NCI-H187 treated with DMSO at 0.1 percent for 48 hours (cell line): ENCODE measurements around the gene WDR27.
"Not testable (repeated sequence)": the region's sequence is repeated elsewhere in the genome, so short reads cannot be mapped to it uniquely, and the experiment has no call there.

Experiments
- DNase-seq: peaks from one replicate; lab custom pipeline; 2025; lab: John Stamatoyannopoulos, UW

Gene WDR27

GRCh38 chr6:169660751-169661390 lies 41.0 kb downstream of the WDR27 start:
- DNase-seq: no peak

DNA sequence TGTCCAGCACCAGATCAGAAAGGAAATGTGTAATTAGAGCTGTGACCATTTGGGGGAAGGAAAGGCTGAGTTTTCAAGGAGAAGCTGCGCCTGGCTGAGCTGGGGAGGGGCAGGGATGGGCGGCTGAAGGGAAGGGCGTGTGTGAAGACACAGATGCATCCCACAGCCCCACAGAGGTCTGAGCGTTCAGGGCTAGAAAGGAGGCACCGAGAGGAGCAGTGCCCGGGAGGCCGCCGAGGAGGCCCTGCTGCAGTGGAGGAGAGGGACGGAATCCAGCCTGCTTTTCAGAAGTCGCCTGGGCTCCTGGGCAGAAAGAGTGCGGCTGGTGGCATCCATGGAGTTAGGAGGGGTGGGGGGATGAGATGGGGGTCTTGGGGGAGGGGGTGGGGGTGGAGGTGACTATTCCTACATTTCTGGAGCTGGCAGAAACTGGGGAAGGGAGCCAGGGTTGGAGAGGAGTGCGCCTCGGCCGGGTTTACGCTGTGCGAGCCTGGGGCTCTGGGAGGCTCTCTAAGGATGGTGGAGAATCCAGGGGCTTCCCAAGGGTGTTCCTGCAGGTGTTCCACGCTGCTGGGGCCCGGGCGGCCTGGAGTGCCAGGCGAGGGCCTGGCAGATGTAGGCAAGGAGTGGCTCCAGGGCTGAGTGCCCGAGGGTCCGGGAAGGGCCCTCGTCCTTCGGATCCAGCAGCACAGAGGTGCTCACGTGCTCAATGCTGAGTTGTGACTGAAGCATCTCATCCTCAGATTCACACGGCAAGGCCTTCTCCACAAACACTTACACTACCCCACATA lies 41.8 kb downstream of the WDR27 start:
- DNase-seq: no peak

DNA sequence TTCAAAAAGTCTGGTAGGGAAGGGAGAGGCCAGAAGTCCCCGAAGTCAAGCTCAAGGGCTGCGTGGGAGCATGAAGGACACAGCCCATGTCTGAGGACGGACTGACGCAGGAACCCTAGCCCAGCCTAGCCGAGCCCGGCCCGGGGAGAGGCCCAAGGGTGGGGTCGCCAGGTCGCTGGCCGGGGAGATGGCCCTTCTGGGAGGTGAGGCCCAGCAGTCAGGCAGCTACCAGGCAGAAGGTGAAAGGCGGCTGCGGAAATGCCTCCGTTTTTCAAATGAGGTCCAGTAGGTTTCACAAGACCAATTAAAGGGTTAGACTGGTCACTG lies 44.6 kb downstream of the WDR27 start:
- DNase-seq: no peak

- DNase-seq: no peak
Observed at GRCh38 chr6:169656546-169657283, 45.1 kb downstream of the WDR27 start.

DNA sequence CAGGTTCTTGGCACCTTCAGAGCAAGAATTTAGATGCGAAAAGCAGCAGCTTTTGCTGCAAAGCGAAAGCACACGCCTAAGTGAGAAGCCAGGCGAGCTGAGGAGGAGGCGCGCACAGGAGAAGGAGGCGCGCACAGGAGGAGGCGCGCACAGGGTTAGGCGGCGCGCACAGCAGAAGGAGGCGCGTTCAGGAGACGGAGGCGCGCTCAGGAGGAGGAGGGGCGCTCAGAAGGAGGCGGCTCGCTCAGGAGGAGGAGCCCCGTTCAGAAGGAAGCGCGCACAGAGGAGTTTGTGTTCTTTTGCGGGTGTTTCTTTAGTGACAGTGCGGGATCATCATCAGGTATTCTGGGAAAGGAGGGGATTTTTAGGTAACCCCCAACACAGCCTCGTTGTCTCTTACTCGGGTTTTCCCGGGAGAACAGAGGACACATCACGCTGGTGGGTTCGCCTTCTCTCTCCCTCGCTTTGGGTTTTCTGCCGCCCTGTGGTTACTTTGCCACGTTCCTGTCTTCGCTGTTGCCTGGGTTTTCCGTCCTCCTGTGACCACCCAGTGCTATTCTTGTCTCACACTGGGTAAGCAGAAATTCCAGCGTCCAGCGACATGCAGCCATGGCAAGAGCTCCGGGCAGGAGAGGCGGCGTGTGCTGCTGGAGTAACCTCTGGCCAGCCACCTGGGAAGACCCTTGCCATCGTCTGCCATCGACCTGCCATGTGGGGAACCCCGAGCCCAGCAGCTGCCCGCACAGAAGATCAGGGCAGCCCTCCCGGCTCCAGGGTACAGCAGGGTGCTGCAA lies 47.0 kb downstream of the WDR27 start:
- DNase-seq: no peak

DNA sequence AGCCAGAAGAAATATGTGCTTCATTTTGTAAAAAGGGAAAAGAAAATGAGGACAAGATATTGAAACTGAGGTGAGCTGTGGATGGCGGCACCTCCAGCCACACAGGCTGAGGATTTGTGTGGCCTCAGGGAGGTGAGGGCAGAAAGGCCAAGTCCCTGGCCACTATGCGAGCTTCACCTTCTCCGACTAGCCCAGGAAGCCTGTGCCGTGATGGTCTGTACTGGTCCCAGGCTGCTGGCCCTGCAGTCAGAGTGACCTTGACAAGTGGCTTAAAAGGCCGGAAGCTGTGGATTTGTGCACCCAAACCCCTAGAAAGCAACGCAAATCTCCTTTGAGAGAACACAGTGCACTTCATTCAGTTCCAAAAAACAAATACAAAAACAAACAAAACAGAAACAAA lies 48.1 kb downstream of the WDR27 start:
- no peak for DNase-seq

- no peak for DNase-seq
Observed at GRCh38 chr6:169652896-169653295, 48.9 kb downstream of the WDR27 start.

- DNase-seq: no peak
Observed at GRCh38 chr6:169651498-169651897, 50.3 kb downstream of the WDR27 start.

DNA sequence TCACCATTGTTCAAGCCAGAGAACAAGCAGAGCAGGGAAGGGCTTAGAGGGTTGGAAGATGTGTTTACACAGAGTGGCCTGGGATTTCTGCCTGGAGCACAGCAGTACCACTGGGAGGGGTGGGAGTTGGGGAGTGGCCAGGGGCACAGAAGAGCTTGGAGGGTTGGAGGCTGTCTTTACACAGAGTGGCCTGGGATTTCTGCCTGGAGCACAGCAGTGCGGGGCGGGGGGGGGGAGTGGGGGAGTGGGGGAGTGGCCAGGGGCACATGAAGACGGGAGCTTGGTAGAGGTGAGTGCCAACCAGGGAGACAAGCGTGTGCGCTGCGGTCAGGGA lies 50.9 kb downstream of the WDR27 start:
- no peak for DNase-seq

DNA sequence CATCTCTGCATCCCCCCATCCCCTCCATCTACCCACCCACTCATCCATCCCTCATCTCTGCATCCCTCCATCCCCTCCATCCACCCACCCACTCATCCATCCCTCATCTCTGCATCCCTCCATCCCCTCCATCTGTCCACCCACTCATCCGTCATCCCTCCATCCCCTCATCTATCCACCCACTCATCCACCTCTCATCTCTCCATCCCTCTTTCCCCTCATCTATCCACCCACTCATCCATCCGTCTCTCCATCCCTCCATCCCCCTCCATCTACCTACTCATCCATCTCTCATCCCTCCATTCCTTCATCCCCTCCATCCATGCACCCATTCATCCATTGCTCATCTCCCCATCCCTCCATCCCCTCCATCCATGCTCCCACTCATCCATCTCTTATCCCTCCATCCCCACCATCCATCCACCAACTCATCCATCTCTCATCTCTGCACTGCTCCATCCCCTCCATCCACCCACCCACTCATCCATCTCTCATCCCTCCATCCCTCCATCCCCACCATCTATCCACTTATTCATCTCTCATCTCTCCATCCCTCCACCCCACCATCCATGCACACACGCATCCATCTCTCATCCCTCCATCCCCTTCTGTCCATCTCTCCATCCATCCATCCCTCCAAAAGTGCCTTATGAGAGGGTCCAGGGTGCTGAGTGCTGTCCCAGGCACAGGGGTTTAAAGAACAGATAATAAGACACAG lies 51.4 kb downstream of the WDR27 start:
- DNase-seq: no peak

DNA sequence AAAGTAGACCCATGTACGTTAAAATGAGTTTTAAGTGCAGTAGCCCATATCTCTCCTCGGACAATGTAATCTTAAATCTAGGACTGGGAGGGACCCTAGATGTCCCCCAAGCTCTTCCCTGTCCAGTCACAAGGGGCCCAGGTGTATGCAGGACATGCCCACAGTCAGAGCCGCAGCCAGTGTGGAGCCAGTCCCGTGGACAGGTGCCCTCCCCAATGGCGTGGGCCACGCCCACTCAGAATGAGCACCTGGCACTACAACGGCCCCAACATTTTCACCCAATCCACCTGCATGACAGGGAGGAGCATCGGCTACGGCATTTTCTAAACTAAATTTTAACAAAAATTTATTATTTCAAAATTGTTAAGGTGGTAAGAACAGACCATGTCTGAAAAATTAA lies 53.2 kb downstream of the WDR27 start:
- no peak for DNase-seq

DNA sequence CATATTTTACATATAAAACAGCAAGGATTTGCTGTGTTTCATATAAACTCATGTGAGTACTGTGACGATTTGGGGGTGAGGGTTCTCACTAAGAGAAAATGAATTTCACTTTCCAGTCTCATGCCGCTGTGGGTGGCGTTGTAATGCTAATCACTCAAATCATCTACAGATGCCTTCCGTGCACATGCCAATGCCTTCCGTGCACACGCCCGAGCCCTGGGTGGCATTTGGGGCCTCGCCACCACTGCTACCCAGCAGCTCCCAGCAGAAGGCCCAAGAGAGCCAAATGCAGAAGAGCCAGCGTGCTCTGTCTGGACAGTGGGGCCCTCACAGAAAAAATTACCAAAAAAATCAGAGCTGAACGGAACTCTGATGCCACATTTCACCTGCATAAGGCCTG lies 53.7 kb downstream of the WDR27 start:
- no peak for DNase-seq

GRCh38 chr6:169647637-169648036 lies 54.2 kb downstream of the WDR27 start:
- DNase-seq: no peak

GRCh38 chr6:169646906-169647567 lies 54.8 kb downstream of the WDR27 start:
- DNase-seq: no peak

GRCh38 chr6:169645459-169645858 lies 56.4 kb downstream of the WDR27 start:
- DNase-seq: not testable (repeated sequence)

DNA sequence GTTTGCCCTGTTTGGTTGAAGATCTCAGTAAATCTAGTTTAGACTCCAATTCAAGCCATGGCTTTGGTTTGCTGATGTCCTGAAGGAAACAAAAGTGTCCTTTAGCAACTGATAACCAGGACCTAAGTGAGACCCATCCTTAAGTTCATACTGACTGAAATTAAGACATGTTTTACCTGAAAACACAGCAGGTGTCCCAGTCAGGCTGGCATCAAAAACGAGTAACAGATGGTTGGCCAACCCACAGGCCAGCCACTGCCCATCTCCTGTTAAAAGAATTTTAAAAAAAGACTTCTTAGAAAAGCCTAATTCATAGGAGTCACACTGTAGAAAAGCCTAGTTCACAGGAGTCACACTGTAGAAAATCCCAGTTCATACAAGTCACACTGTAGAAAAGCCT lies 58.3 kb downstream of the WDR27 start:
- no peak for DNase-seq

GRCh38 chr6:169642455-169642854 lies 59.4 kb downstream of the WDR27 start:
- DNase-seq: no peak

GRCh38 chr6:169641461-169642085 lies 60.3 kb downstream of the WDR27 start:
- no peak for DNase-seq

DNA sequence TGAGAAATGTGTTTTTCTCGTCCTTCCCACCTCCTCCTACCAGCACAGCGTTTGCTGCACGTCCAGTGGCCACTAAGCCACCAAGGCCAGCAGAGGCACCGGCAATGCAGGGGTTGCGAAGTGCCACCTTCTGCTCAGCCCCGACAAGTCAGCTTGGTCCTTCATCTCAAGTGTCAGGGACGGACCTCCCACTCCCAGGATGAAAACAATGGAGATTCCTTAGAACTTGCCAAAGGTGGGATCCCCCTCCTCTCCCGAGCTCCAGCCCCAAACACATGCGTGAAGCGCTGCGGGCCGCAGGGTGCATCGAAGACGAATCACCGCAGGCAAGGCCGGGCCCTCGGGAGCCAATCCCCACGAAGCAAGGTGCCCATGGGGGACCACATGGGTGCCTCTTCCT lies 60.8 kb downstream of the WDR27 start:
- DNase-seq: no peak

- DNase-seq: no peak
Observed at GRCh38 chr6:169640351-169640852, 61.4 kb downstream of the WDR27 start.
